SK-N-SH (cell line): ENCODE data around the gene GRK5.

ENCODE experiments used
- CTCF ChIP-seq: fragments of 200-600 bp; sonication (generic); IDR thresholded peaks from 2 replicates; pipeline ENCODE4 v1.6.1; 2017; ENCODE audit warnings: antibody characterized with exemption, mild to moderate bottlenecking, moderate library complexity
- POLR2AphosphoS5 ChIP-seq: IDR thresholded peaks from 2 replicates; pipeline ENCODE4 v1.6.1; 2012; ENCODE audit warnings: low read depth, low read length
- TF ChIP-seq, protein P1 (sequence below): IDR thresholded peaks from 2 replicates; pipeline ENCODE4 v1.4.0; 2012; ENCODE audit warnings: low read depth, borderline replicate concordance

DNA sequence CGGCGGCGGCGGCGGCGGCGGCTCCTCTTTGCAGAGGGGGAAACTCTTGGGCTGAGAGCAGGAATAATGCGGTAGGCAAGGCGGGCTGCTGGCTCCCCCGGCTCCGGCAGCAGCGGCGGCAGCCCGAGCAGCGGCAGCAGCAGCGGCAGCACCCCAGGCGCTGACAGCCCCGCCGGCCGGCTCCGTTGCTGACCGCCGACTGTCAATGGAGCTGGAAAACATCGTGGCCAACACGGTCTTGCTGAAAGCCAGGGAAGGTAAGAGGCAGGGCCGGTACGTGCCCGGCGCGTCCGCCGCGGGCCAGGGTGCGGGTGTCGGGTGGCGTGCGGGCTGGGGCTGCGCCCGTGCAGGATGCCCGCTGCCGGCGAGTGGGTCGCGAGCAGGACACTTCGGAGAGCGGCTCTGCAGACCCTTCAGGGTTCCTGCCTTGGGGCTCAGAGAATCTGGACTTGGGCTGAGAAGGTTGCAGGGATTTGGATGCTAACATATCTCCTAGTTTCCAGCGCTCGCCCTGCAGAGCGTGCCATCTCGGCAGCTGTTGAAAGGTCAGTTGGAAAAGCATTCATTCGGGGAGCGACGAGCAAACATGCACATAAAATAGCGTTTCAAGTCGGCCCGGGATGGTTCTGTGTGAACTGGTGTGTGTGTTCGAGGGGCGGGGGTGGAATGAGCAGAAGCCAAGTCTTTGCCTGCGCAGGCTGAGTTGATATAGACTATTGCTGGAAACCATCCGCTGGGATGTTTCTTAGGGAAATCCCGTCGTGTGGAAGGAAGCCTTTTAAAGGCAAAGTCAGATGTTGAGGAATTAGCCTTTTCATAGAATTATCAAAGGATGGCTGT, 562 bp downstream of the GRK5 start:
- TF ChIP-seq CTCF, result no peak
- TF ChIP-seq POLR2AphosphoS5, result no peak
- TF ChIP-seq, protein P1, sequence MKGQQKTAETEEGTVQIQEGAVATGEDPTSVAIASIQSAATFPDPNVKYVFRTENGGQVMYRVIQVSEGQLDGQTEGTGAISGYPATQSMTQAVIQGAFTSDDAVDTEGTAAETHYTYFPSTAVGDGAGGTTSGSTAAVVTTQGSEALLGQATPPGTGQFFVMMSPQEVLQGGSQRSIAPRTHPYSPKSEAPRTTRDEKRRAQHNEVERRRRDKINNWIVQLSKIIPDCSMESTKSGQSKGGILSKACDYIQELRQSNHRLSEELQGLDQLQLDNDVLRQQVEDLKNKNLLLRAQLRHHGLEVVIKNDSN, result no peak
